ENCODE results near the gene CDY2B. TPM values are rescaled to one million over a fixed set of nuclear protein-coding genes. Genes with fewer than 3 reads are reported as not detected.
"Not testable (repeated sequence)": the region's sequence is repeated elsewhere in the genome, so short reads cannot be mapped to it uniquely, and the experiment has no call there.

Gene CDY2B
- total RNA-seq, 2 donors from 2014 or later = not detected

GRCh38 chrY:17832149-17832548 lies 47.9 kb downstream of the CDY2B start:
- DNase-seq; H3K9ac ChIP-seq (ENCODE audit: low read depth in 2 of 2, low read length in 2 of 2); H3K36me3 ChIP-seq: not testable (repeated sequence)

More at GRCh38 chrY:17832149-17832548, 47.9 kb downstream of the CDY2B start:
- H3K27me3 ChIP-seq; H3K9me3 ChIP-seq; intact Hi-C loops (cut with DNase I); H3K4me1 ChIP-seq; H3K4me3 ChIP-seq; H3K27ac ChIP-seq: not testable (repeated sequence)

Other genes starting within 250 kb of the CDY2B start
- not detected for gene CDY2A, start 145.6 kb upstream of the CDY2B start, total RNA-seq

Measured in colonic mucosa (tissue), 4 donors.